Smooth muscle cell (in vitro differentiated cells): ENCODE measurements around the gene C1orf174. TPM values are rescaled to one million over a fixed set of nuclear protein-coding genes. Genes with fewer than 3 reads are reported as not detected.
A peak's percentile ranks its signal among the peaks of the same experiment; 100 is the strongest.

Experiments used
- DNase-seq: peaks from one replicate; lab custom pipeline; 2025; ENCODE audit not compliant: unreplicated experiment; lab: John Stamatoyannopoulos, UW
- H2AFZ ChIP-seq: fragments of 200-600 bp; sonication (generic); 2 replicates; pipeline ENCODE4 v1.6.0; 2016; ENCODE audit warnings: antibody characterized with exemption, low read depth, mild to moderate bottlenecking
- H3F3A ChIP-seq: fragments of 200-600 bp; sonication (generic); 2 replicates; pipeline ENCODE4 v1.6.0; 2017; ENCODE audit warnings: antibody characterized with exemption, low read depth
- H3K27ac ChIP-seq: fragments of 200-600 bp; sonication (generic); 2 replicates; pipeline ENCODE4 v1.5.1; 2016; ENCODE audit warnings: low read depth, mild to moderate bottlenecking
- H3K27me3 ChIP-seq: fragments of 200-600 bp; sonication (generic); 2 replicates; pipeline ENCODE4 v1.6.1; 2016; ENCODE audit warnings: low read depth, mild to moderate bottlenecking
- H3K36me3 ChIP-seq: fragments of 200-600 bp; sonication (generic); 2 replicates; pipeline ENCODE4 v1.5.1; 2016; ENCODE audit warnings: low read depth
- H3K4me1 ChIP-seq: fragments of 200-600 bp; sonication (generic); 2 replicates; pipeline ENCODE4 v1.5.1; 2016; ENCODE audit warnings: low read depth
- H3K4me2 ChIP-seq: fragments of 200-600 bp; sonication (generic); 2 replicates; pipeline ENCODE4 v1.6.0; 2016; ENCODE audit warnings: mild to moderate bottlenecking
- H3K4me3 ChIP-seq: fragments of 200-600 bp; sonication (generic); 2 replicates; pipeline ENCODE4 v1.5.1; 2016; ENCODE audit warnings: mild to moderate bottlenecking
- H3K79me2 ChIP-seq: fragments of 200-600 bp; sonication (generic); 2 replicates; pipeline ENCODE4 v1.6.0; 2016; ENCODE audit warnings: low read depth, mild to moderate bottlenecking
- H3K9ac ChIP-seq: fragments of 200-600 bp; sonication (generic); 2 replicates; pipeline ENCODE4 v1.6.0; 2016; ENCODE audit warnings: low read depth
- H3K9me3 ChIP-seq: fragments of 200-600 bp; sonication (generic); replicated peaks from 2 replicates; pipeline ENCODE4 v1.5.1; 2016; ENCODE audit warnings: low read depth
- H4K20me1 ChIP-seq: fragments of 200-600 bp; sonication (generic); 2 replicates; pipeline ENCODE4 v1.6.0; 2016; ENCODE audit warnings: low read depth
- CTCF ChIP-seq: fragments of 200-600 bp; sonication (generic); IDR thresholded peaks from 2 replicates; pipeline ENCODE4 v1.5.1; 2017; ENCODE audit warnings: borderline replicate concordance, mild to moderate bottlenecking, antibody characterized with exemption; ENCODE audit not compliant: insufficient read depth, poor library complexity, severe bottlenecking
- WGBS: methylation state at CpG from one replicate; pipeline ENCODE4 v1.1.7; 2016; ENCODE audit warnings: low lambda C conversion rate; 5-methylcytosine and 5-hydroxymethylcytosine counted together
- polyA plus RNA-seq: library from polyadenylated mRNA; unstranded; fragments of >200 nt; fragmentation: Nextera tagmentation; extraction: Ambion mirVana; gene quantifications from 2 replicates; pipeline ENCODE4 v1.2.1, GENCODE V29; 2016
- total RNA-seq: library from RNA; depleted of rRNA; stranded (reverse); fragments of >200 nt; gene quantifications from 2 replicates; pipeline ENCODE4 v1.2.3, GENCODE V29; 2014

Gene C1orf174
- total and polyA plus RNA-seq, 2 experiments from 2014 or later, result 26.0 to 32.5 TPM

GRCh38 chr1:3898994-3899753, 898 bp downstream of the C1orf174 start:
- DNase-seq, result no peak
- peak overlapping the region; percentile 93 for H2AFZ ChIP-seq
- H3K4me1 ChIP-seq, result peaks cover 6% of the 10 kb centered on the region
- H3K79me2 ChIP-seq, result peaks cover 55% of the 10 kb centered on the region
- peak overlapping the region; percentile 74 for H3K27ac ChIP-seq
- no peaks in the 10 kb centered on the region for H3F3A ChIP-seq
- H3K9ac ChIP-seq, result peak overlapping the region; percentile 92
- peak overlapping the region; percentile 90 for H3K4me2 ChIP-seq
- no peak for TF ChIP-seq CTCF
- WGBS, result 32% methylated on average over 10 of the region's 10 CpGs
- peak overlapping the region; percentile 80 for H3K4me3 ChIP-seq
- peaks cover 42% of the 10 kb centered on the region for H4K20me1 ChIP-seq
- H3K36me3 ChIP-seq, result no peaks in the 10 kb centered on the region
- H3K9me3 ChIP-seq, result no peaks in the 10 kb centered on the region
- H3K27me3 ChIP-seq, result no peaks in the 10 kb centered on the region

- peak overlapping the region; percentile 90 for H3K4me2 ChIP-seq
These were observed 1.7 kb downstream of the C1orf174 start for GRCh38 chr1:3898475-3898735.

GRCh38 chr1:3896396-3897000, 3.6 kb downstream of the C1orf174 start:
- Histone ChIP-seq H3F3A (no peaks in the 10 kb centered on the region), H3K36me3 (no peaks in the 10 kb centered on the region), H3K27me3 (no peaks in the 10 kb centered on the region), H3K27ac (no peak overlapping the region), H3K9ac (no peak overlapping the region), H3K9me3 (no peaks in the 10 kb centered on the region), H2AFZ (no peak overlapping the region), H3K4me1 (peaks cover 6% of the 10 kb centered on the region), H3K4me3 (no peak overlapping the region), H3K4me2 (no peak overlapping the region), H3K79me2 (peaks cover 68% of the 10 kb centered on the region), H4K20me1 (peaks cover 59% of the 10 kb centered on the region)
- no peak for TF ChIP-seq CTCF
- WGBS, result 89% methylated on average over 7 of the region's 7 CpGs
- no peak for DNase-seq

More at GRCh38 chr1:3898475-3898735, 1.7 kb downstream of the C1orf174 start:
- peaks cover 62% of the 10 kb centered on the region for H3K79me2 ChIP-seq
- H3K9ac ChIP-seq, result no peak overlapping the region
- no peak for TF ChIP-seq CTCF
- H4K20me1 ChIP-seq, result peaks cover 50% of the 10 kb centered on the region
- H3K9me3 ChIP-seq, result no peaks in the 10 kb centered on the region
- H2AFZ ChIP-seq, result no peak overlapping the region
- no peaks in the 10 kb centered on the region for H3K36me3 ChIP-seq
- H3K27me3 ChIP-seq, result no peaks in the 10 kb centered on the region
- H3K4me3 ChIP-seq, result peak overlapping the region; percentile 80
- H3K27ac ChIP-seq, result no peak overlapping the region
- peaks cover 6% of the 10 kb centered on the region for H3K4me1 ChIP-seq
- no peaks in the 10 kb centered on the region for H3F3A ChIP-seq
- DNase-seq, result no peak

- Histone ChIP-seq H3K9me3 (no peaks in the 10 kb centered on the region), H3K79me2 (peaks cover 68% of the 10 kb centered on the region), H3K4me3 (no peak overlapping the region), H3K27ac (no peak overlapping the region), H3F3A (no peaks in the 10 kb centered on the region), H3K27me3 (no peaks in the 10 kb centered on the region), H2AFZ (no peak overlapping the region), H3K36me3 (no peaks in the 10 kb centered on the region), H4K20me1 (peaks cover 62% of the 10 kb centered on the region), H3K9ac (no peak overlapping the region), H3K4me1 (peaks cover 6% of the 10 kb centered on the region), H3K4me2 (no peak overlapping the region)
- no peak for TF ChIP-seq CTCF
- 98% methylated on average over 4 of the region's 4 CpGs for WGBS
- no peak for DNase-seq
These were observed 4.1 kb downstream of the C1orf174 start for GRCh38 chr1:3895951-3896325.
